GM19035 (cell line): ENCODE results near the gene ARID3B.
"Not testable (repeated sequence)": the region's sequence is repeated elsewhere in the genome, so short reads cannot be mapped to it uniquely, and the experiment has no call there.

Source experiments
- ATAC-seq: cut with Tn5 transposase; IDR thresholded peaks from one replicate; pipeline ENCODE4 v1.9.1; 2021; ENCODE audit not compliant: unreplicated experiment

ARID3B gene

GRCh38 chr15:74618841-74619596, 78.0 kb downstream of the ARID3B start:
- no peak for ATAC-seq

GRCh38 chr15:74619916-74620635, 79.1 kb downstream of the ARID3B start:
- no peak for ATAC-seq

- ATAC-seq, result peak; percentile 58
These were observed 79.9 kb downstream of the ARID3B start for GRCh38 chr15:74620636-74621545.

- ATAC-seq, result no peak
These were observed 80.5 kb downstream of the ARID3B start for GRCh38 chr15:74621546-74621920.

- ATAC-seq, result no peak
These were observed 80.9 kb downstream of the ARID3B start for GRCh38 chr15:74621936-74622335.

- ATAC-seq, result no peak
These were observed 81.7 kb downstream of the ARID3B start for GRCh38 chr15:74622758-74623157.

GRCh38 chr15:74624020-74624602, 83.1 kb downstream of the ARID3B start:
- ATAC-seq, result no peak

- ATAC-seq, result no peak
These were observed 84.7 kb downstream of the ARID3B start for GRCh38 chr15:74625693-74626092.

GRCh38 chr15:74626336-74626735, 85.3 kb downstream of the ARID3B start:
- no peak for ATAC-seq

- ATAC-seq, result peak; percentile 57
These were observed 86.0 kb downstream of the ARID3B start for GRCh38 chr15:74626752-74627692.

GRCh38 chr15:74627766-74628165, 86.7 kb downstream of the ARID3B start:
- ATAC-seq, result no peak

GRCh38 chr15:74628199-74628598, 87.2 kb downstream of the ARID3B start:
- ATAC-seq, result no peak

- no peak for ATAC-seq
These were observed 87.9 kb downstream of the ARID3B start for GRCh38 chr15:74628949-74629348.

GRCh38 chr15:74629696-74630095, 88.7 kb downstream of the ARID3B start:
- ATAC-seq, result not testable (repeated sequence)

GRCh38 chr15:74630284-74631086, 89.5 kb downstream of the ARID3B start:
- no peak for ATAC-seq

- no peak for ATAC-seq
These were observed 90.0 kb downstream of the ARID3B start for GRCh38 chr15:74631087-74631385.

GRCh38 chr15:74631408-74631807, 90.4 kb downstream of the ARID3B start:
- no peak for ATAC-seq

GRCh38 chr15:74631935-74632560, 91.0 kb downstream of the ARID3B start:
- ATAC-seq, result no peak

GRCh38 chr15:74632601-74633000, 91.6 kb downstream of the ARID3B start:
- ATAC-seq, result no peak
